OCI-LY7 (cell line): Measurements from ENCODE around the gene TMEM200B.

Source experiments
- CTCF ChIP-seq: fragments of 200-600 bp; sonication (generic); conservative IDR thresholded peaks from 2 replicates; pipeline ENCODE4 v1.5.1; 2014; ENCODE audit warnings: mild to moderate bottlenecking, antibody characterized with exemption, low read length, moderate library complexity, mixed read lengths
- EZH2phosphoT487 ChIP-seq: fragments of 200-600 bp; sonication (generic); IDR thresholded peaks from 2 replicates; pipeline ENCODE4 v1.6.1; 2018; ENCODE audit warnings: low read depth, borderline replicate concordance, mild to moderate bottlenecking, mixed run types, antibody characterized with exemption, low read length, moderate library complexity, mixed read lengths

GRCh38 chr1:29119121-29119929 is 4.4 kb downstream of the TMEM200B start:
- no peak for TF ChIP-seq CTCF
- TF ChIP-seq EZH2phosphoT487: no peak
